HG02678 (cell line): ENCODE measurements around the gene OSTM1.

Experiments used
- ATAC-seq: cut with Tn5 transposase; IDR thresholded peaks from one replicate; pipeline ENCODE4 v1.9.1; 2021; ENCODE audit warnings: mild to moderate bottlenecking, moderate library complexity; ENCODE audit not compliant: unreplicated experiment

The OSTM1 gene

DNA sequence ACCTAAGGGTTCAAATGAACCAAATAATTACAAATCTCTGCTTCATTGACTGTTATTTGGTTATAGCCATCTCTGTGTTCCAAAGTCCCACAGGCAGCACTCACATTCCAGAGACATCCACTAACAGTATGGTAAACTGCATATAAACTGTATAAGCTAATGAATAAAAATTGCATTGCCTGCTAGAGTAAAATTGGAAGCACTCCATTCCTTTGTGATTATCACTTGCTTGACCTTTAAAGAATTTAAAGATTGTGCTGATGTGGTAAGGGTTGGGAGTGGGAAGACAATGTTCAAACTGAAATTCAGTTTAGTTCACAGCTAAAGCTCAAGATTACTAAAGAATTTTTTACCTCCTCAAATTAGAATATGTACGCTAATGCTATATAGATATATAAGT is 31.0 kb upstream of the OSTM1 start:
- no peak for ATAC-seq

GRCh38 chr6:108102965-108103364 is 28.4 kb upstream of the OSTM1 start:
- no peak for ATAC-seq

- no peak for ATAC-seq
Observed at GRCh38 chr6:108100003-108100402, 25.5 kb upstream of the OSTM1 start.

GRCh38 chr6:108097882-108098281 is 23.3 kb upstream of the OSTM1 start:
- no peak for ATAC-seq

GRCh38 chr6:108093781-108094300 is 19.3 kb upstream of the OSTM1 start:
- no peak for ATAC-seq

- no peak for ATAC-seq
Observed at GRCh38 chr6:108091288-108091687, 16.7 kb upstream of the OSTM1 start.

- ATAC-seq = no peak
Observed at GRCh38 chr6:108083349-108083748, 8.8 kb upstream of the OSTM1 start.

DNA sequence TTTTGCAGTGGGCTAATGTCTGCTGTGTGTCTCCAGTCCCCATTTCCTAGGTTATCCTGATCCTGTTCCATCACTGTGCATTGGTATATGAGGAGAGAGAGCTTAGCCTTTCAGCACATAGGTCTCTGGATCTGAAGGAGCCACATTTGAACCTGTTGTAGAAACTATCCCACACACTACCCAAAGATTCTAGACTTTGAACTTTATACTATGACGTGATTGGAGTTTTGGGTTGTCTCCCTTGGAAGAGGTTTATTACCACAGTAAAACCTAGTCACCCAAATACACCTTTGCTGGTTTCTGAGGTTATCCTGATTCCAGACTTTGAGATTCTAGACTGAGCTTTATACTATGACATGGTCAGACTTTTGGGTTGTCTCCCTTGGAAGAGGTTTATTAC is 8.0 kb upstream of the OSTM1 start:
- ATAC-seq = no peak

DNA sequence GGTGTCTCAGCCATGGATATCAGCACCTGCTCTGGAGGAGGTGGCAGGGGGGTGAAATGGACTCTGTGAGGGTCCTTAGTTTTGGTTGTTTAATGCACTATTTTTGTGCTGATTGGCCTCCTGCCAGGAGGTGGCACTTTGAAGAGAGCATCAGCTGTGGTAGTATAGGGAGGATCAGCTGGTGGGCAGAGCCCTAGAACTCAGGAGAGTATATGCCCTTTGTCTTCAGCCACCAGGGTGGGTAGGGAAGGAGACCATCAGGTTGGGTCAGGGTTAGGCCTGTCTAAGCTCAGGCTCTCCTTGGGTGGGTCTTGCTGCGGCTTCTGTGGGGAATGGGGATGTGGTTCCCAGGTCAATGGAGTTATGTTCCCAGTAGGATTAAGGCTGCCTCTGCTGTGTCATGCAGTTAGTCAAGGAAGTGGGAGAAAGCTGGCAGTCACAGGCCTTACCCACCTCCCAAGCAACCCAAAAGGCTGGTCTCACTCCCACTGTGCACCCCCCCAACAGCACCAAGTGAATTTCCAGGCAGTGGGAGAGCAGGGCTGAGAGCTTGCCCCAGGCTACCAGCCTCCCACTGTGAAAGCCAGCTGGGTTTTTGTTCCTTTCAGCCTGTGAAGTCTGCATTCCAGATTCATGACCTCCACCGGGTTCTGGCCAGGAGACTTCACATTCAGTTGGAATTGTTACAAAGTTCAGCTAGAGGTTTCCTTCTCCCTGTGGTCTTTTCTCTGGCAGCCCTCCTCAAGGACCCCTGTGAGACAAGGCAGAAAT is 5.7 kb upstream of the OSTM1 start:
- no peak for ATAC-seq

- no peak for ATAC-seq
Observed at GRCh38 chr6:108078191-108078590, 3.6 kb upstream of the OSTM1 start.

DNA sequence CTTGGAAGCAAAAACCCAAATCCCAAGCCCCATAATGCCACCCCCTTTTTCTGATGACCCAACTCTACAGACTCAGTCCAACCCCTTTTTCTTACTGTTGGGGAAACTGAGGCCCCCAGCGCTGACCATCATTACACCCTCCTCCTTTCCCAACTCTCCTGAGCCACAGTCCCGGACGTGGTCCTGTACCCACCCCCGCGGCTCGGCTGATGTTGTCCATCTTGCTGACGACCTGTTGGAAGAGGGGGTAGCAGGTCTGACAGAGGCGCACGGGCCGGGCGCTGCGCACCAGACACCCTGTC is 533 bp downstream of the OSTM1 start:
- peak; percentile 31 for ATAC-seq

GRCh38 chr6:108071736-108072276 is 2.7 kb downstream of the OSTM1 start:
- no peak for ATAC-seq

DNA sequence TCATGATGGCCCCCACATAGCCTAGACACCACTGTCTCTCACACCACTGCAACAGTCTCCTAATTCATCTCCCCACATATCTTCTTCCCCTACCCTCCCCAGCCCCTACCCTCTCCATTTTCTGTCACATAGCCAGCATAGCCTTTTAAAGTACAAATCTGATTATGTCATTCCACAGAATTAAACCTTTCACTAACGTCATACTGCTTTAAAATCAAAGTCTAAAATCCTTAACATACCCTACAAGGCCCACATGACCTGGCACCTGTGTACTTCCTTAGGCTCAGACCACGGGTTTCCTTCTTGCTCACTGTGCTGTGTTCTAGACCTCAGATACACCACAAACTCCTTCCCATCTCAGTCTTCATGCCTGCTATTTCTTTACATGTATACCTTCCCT is 5.9 kb downstream of the OSTM1 start:
- peak; percentile 76 for ATAC-seq

DNA sequence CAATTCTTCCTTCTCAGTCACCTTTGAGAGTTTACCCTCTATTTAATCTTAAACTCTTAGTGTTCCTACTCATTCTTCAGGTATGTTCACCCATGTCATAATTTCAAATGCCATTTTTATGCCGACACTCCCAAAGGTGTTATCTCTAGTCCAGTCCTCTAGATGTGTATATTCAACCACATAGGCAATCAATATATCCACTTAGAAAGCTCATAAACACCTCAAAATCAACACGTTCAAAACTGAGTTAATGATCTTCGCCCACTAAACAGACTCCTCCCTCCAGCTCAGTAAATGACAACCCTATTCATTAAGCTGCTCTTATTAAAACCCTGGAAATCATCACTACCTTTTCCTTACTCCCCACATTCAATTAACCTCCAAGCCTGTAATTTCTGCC is 6.4 kb downstream of the OSTM1 start:
- no peak for ATAC-seq

DNA sequence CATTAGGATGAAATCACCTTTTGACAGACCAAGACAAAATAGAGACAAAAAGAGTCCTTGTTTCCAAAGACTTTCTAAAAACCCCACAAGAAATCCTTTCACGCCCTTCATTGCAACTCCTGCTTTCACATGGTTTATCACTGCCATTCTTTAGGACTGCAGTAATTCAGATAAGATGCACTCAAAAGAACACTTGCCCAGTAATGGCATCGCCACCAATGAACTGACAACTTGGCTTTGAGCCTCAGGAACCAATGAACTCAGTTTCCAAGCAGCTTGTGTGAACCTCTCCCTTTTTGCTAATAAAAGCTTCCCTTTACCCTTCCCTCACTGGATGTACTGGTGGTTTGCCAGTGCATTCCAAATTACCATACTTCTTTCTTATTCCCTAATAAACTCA is 21.8 kb downstream of the OSTM1 start:
- no peak for ATAC-seq

DNA sequence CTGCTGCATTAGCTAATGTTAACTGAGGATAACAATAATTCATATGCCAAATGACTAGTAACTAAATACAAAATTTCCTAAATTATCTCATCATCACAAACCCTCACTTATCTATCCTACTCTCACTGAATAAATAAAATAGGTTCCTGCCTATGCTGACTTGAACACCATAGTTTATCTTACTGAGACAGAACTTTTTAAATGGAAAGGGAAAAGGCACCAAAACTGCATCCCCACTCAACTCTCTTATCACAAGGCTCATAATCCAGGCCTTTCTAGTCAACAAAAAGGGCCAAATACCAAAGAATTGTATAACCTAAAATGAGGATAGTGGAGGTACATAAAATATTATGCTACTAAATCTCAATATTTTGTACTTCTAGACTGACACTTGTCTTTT is 23.1 kb downstream of the OSTM1 start:
- ATAC-seq = no peak

DNA sequence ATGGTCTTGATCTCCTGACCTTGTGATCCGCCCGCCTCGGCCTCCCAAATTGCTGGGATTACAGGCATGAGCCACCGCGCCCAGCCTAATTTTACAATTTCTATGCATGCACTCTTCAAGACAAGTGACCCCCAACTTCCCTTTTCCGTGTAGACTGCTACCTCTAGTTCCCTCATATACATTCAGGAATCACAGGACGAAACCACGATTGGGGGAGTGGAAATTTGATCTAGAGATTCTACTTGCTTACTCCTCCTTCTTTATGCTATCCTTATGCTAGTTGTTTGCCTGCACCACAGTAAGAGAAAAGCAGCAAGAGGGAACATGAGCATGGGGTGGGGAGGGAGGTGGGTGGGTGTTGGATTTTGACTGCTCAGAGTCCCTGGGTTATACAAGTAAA is 34.9 kb downstream of the OSTM1 start:
- no peak for ATAC-seq

DNA sequence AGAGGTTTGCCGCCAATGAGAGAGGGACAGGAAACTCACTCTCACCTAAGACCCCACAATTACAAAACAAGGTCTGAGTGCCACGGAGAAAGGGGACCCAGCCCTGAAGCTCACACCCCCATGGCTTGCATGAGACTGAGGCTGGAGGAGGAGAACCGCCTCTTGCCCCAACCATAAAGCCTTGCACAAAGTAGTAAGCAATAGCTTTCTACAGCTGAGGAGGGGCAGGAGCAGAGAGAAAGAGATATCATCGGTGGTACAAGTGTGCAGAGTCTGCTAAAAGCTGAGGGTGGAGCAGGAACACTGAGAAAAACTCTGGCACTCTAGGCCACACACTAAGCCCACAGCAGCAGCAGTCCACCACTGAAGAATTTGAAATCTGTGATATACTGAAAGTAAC is 37.7 kb downstream of the OSTM1 start:
- ATAC-seq = no peak

DNA sequence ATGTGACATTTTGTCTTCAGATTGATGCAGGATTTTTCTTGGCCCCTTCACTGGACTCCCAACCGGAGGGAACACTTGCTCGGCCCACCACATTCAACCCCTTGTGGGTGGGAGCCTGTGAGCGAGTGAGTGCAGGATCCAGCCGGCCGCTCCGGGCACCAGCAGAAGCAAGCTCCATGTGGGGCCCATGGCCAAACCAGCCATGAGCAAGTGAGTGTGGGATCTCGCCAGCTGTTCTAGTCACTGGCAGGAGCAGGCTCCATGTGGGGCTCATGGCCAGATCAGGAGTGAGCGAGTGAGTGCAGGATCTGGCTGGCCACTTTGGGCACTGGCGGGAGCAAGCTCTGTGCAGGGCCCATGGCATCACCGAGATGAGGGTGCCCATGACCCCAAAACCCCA is 42.6 kb downstream of the OSTM1 start:
- no peak for ATAC-seq

DNA sequence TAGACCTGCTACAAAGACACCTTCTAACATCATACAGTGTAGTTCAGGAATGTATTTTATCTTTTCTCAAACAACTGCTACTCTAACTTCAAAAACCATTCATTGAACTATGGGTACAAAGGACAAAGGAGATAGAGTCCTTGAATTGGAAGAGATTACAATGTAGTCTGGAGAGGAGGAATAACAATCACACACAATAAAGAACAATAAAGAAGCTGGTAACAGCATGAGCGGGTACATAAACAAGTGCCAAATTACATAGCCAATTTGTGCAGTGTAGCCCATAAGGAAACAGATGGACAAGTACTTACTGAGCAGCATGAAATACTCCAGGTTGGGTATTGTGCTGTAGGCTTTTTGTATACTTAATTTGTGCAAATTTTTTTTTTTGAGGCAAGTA is 44.3 kb downstream of the OSTM1 start:
- no peak for ATAC-seq

DNA sequence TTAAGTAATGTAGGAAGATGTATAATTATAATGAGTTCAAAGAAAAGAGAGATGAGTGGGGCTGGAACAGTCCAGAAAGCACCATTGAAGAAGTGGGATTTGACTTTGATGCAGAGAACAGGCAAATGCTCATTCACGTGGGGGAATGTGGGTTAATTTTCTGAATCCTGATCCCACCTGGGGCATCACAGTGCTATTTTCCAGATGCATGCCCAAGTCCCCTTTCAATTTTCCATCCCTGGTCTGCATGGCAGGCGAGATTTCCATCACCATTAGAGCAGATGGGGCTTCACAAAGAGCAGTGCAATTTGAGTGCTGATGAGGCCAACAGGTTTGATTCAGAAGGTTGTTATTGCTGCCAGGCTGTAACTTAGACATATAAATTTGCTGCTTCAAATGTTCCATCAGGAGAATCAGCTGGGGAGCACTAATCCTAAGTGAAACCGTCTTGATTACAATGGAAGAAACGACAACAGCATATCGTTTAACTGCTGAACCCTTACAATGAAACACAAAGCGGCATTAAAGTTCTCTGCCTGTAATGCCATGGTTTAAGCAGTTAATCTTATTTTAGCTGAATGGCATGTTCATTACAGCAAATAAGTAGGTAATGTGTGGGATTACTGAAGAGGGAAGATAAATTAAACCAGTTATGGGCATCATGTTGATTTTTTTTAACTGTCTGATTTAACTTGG is 45.2 kb downstream of the OSTM1 start:
- no peak for ATAC-seq

DNA sequence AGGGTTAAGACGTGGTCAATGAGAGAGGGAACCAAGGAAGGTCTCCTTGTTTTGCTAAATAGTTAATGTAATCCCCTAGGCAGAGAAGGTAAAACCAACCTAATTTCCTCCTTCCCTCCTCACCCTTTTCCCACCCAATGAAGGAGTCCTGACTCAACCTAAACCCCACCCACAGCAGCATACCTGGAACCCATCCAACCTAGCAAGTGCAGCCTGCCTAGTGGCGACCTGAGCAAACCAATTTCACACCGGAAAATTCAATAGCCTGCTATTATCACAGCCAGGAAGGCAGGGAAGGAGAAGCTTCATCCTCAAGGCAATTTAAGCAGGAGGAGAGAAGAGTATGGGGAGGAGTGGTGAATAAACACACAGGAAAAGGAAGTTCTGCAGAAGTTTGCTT is 46.9 kb downstream of the OSTM1 start:
- no peak for ATAC-seq
